Measurements from ENCODE around the gene HOXA3. TPM values are rescaled to one million over a fixed set of nuclear protein-coding genes. Genes with fewer than 3 reads are reported as not detected.

Gene HOXA3
- total and polyA plus RNA-seq, 9 of the 15 experiments (the other 6 are each of a cell fraction or from before 2014, with no cell fraction given): 0.04 to 0.13 TPM; not detected in 7

DNA sequence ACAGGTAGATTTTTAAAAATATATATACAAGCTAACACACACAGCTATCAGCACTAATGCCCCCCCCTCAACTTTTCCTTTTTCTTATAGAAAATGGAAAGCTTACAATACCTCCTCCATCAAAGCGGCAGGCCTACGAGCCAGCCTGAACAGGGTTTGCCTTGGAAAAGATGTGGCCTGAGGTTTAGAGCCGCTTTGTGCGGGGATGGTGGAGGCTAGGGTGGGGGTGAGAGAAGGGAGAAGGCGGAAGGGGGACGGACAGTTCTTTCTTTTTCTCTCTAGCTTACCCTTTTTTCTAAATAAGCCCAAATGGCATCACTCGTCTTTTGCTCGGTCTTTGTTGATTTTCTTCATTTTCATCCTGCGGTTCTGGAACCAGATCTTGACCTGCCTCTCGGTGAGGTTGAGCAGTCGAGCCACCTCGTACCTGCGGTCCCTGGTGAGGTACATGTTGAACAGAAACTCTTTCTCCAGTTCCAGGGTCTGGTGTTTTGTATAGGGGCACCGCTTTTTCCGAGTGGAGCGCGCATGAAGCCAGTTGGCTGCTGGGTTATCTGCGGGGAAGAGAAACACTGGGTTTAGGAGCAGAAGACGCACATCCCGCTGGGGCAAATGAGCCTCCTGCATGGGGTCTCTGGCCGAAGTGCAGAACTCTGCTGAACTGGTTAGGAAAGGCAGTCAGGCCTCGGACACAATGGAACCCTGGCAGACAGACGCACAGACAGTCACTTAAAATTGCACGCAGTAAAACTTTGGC, 11.1 kb upstream of the HOXA3 start (continued):
- TF ChIP-seq, protein P1, sequence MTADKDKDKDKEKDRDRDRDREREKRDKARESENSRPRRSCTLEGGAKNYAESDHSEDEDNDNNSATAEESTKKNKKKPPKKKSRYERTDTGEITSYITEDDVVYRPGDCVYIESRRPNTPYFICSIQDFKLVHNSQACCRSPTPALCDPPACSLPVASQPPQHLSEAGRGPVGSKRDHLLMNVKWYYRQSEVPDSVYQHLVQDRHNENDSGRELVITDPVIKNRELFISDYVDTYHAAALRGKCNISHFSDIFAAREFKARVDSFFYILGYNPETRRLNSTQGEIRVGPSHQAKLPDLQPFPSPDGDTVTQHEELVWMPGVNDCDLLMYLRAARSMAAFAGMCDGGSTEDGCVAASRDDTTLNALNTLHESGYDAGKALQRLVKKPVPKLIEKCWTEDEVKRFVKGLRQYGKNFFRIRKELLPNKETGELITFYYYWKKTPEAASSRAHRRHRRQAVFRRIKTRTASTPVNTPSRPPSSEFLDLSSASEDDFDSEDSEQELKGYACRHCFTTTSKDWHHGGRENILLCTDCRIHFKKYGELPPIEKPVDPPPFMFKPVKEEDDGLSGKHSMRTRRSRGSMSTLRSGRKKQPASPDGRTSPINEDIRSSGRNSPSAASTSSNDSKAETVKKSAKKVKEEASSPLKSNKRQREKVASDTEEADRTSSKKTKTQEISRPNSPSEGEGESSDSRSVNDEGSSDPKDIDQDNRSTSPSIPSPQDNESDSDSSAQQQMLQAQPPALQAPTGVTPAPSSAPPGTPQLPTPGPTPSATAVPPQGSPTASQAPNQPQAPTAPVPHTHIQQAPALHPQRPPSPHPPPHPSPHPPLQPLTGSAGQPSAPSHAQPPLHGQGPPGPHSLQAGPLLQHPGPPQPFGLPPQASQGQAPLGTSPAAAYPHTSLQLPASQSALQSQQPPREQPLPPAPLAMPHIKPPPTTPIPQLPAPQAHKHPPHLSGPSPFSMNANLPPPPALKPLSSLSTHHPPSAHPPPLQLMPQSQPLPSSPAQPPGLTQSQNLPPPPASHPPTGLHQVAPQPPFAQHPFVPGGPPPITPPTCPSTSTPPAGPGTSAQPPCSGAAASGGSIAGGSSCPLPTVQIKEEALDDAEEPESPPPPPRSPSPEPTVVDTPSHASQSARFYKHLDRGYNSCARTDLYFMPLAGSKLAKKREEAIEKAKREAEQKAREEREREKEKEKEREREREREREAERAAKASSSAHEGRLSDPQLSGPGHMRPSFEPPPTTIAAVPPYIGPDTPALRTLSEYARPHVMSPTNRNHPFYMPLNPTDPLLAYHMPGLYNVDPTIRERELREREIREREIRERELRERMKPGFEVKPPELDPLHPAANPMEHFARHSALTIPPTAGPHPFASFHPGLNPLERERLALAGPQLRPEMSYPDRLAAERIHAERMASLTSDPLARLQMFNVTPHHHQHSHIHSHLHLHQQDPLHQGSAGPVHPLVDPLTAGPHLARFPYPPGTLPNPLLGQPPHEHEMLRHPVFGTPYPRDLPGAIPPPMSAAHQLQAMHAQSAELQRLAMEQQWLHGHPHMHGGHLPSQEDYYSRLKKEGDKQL (CRISPR knock-in tag; IDR thresholded peaks at IDR 0.05; ENCODE audit: borderline replicate concordance): no peak
- TF ChIP-seq ZNF224 (CRISPR knock-in tag; IDR thresholded peaks at IDR 0.05) (no peak), PHF21A (IDR thresholded peaks at IDR 0.05; ENCODE audit: borderline replicate concordance, low read depth) (no peak), MTA1 (IDR thresholded peaks at IDR 0.05; ENCODE audit: borderline replicate concordance) (no peak)
- TF ChIP-seq, protein P2, sequence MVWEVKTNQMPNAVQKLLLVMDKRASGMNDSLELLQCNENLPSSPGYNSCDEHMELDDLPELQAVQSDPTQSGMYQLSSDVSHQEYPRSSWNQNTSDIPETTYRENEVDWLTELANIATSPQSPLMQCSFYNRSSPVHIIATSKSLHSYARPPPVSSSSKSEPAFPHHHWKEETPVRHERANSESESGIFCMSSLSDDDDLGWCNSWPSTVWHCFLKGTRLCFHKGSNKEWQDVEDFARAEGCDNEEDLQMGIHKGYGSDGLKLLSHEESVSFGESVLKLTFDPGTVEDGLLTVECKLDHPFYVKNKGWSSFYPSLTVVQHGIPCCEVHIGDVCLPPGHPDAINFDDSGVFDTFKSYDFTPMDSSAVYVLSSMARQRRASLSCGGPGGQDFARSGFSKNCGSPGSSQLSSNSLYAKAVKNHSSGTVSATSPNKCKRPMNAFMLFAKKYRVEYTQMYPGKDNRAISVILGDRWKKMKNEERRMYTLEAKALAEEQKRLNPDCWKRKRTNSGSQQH (CRISPR knock-in tag; IDR thresholded peaks at IDR 0.05): no peak

Data from K562 (cell line).